SU-DHL-6 (cell line): ENCODE measurements around the gene KRTAP5-8.

Experiments
- EZH2phosphoT487 ChIP-seq: fragments of 200-600 bp; sonication (generic), shearing (Covaris generic); conservative IDR thresholded peaks from 2 replicates; pipeline ENCODE4 v1.6.1; 2018; ENCODE audit warnings: mild to moderate bottlenecking, antibody characterized with exemption, low read length, moderate library complexity, mixed read lengths
- TF ChIP-seq, protein P1 (sequence below): fragments of 200-600 bp; sonication (generic); IDR thresholded peaks from one replicate; pipeline ENCODE4 v1.5.1; 2017; ENCODE audit warnings: antibody characterized with exemption, mild to moderate bottlenecking, low read length, moderate library complexity; ENCODE audit not compliant: insufficient read depth, poor library complexity, severe bottlenecking

DNA sequence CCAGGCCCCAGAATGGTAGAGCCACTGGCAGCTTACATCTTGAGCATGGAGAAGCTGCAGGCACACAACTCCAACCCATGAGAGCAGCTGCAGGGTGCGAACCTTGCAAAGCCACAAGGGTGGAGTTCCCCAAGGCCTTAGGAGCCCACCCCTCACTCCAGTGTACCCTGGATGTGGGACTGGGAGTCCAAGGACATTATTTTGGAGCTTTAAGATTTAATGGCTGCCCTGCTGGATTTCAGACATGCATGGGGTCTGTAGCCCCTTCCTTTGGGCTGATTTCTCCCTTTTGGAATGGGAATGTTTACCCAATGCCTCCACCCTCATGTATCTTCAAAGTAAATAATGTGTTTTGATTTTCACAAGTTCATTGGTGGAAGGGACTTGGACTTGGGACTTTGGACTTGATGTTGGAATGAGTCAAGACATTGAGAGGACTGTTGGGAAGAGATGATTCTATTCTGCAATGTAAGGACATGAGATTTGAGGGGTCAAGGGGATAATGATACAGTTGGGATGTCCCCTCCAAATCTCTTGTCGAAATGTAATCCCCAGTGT, 11.8 kb upstream of the KRTAP5-8 start:
- TF ChIP-seq, protein P1, sequence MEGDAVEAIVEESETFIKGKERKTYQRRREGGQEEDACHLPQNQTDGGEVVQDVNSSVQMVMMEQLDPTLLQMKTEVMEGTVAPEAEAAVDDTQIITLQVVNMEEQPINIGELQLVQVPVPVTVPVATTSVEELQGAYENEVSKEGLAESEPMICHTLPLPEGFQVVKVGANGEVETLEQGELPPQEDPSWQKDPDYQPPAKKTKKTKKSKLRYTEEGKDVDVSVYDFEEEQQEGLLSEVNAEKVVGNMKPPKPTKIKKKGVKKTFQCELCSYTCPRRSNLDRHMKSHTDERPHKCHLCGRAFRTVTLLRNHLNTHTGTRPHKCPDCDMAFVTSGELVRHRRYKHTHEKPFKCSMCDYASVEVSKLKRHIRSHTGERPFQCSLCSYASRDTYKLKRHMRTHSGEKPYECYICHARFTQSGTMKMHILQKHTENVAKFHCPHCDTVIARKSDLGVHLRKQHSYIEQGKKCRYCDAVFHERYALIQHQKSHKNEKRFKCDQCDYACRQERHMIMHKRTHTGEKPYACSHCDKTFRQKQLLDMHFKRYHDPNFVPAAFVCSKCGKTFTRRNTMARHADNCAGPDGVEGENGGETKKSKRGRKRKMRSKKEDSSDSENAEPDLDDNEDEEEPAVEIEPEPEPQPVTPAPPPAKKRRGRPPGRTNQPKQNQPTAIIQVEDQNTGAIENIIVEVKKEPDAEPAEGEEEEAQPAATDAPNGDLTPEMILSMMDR: no peak
- no peak for TF ChIP-seq EZH2phosphoT487
